ENCODE results near the gene GP5. TPM values are rescaled to one million over a fixed set of nuclear protein-coding genes. Genes with fewer than 3 reads are reported as not detected.

Gene GP5
- total RNA-seq (2014; rRNA removed; shearing (Covaris generic)) = not detected in 2 replicates

GRCh38 chr3:194399166-194399565 is at the start of gene GP5:
Gene GP5 (minus strand): TSS chr3:194399266. CDS start chr3:194398282, 984 bp downstream.
- H3K9me3 ChIP-seq (replicated peaks) = no peaks in the 10 kb centered on the region
- H3K27me3 ChIP-seq = no peaks in the 10 kb centered on the region
- H3K4me1 ChIP-seq = no peaks in the 10 kb centered on the region
- peaks cover 9% of the 10 kb centered on the region for H3K36me3 ChIP-seq
- DNase-seq = no peak
- no peak within 1 kb of the TSS for H3K4me3 ChIP-seq
- H3K27ac ChIP-seq = no peak within 1 kb of the TSS

GRCh38 chr3:194447657-194448056 is 48.6 kb upstream of the GP5 start:
- no peak overlapping the region for H3K4me3 ChIP-seq
- H3K36me3 ChIP-seq = peaks cover 80% of the 10 kb centered on the region
- H3K4me1 ChIP-seq = no peaks in the 10 kb centered on the region
- no peak overlapping the region for H3K27ac ChIP-seq
- no peaks in the 10 kb centered on the region for H3K27me3 ChIP-seq
- DNase-seq = no peak
- H3K9me3 ChIP-seq (replicated peaks) = no peaks in the 10 kb centered on the region

GRCh38 chr3:194447161-194447560 is 48.1 kb upstream of the GP5 start:
- H3K4me1 ChIP-seq = no peaks in the 10 kb centered on the region
- no peaks in the 10 kb centered on the region for H3K9me3 ChIP-seq (replicated peaks)
- DNase-seq = no peak
- no peak overlapping the region for H3K4me3 ChIP-seq
- H3K27ac ChIP-seq = no peak overlapping the region
- H3K36me3 ChIP-seq = peaks cover 79% of the 10 kb centered on the region
- H3K27me3 ChIP-seq = no peaks in the 10 kb centered on the region

- no peak for DNase-seq
- no peaks in the 10 kb centered on the region for H3K4me1 ChIP-seq
- peaks cover 78% of the 10 kb centered on the region for H3K36me3 ChIP-seq
- no peaks in the 10 kb centered on the region for H3K9me3 ChIP-seq (replicated peaks)
- no peak overlapping the region for H3K27ac ChIP-seq
- no peaks in the 10 kb centered on the region for H3K27me3 ChIP-seq
- H3K4me3 ChIP-seq = no peak overlapping the region
Observed at GRCh38 chr3:194446754-194447153, 47.7 kb upstream of the GP5 start.

GRCh38 chr3:194446172-194446571 is 47.1 kb upstream of the GP5 start:
- no peak for DNase-seq
- no peaks in the 10 kb centered on the region for H3K27me3 ChIP-seq
- no peak overlapping the region for H3K4me3 ChIP-seq
- peaks cover 78% of the 10 kb centered on the region for H3K36me3 ChIP-seq
- no peaks in the 10 kb centered on the region for H3K9me3 ChIP-seq (replicated peaks)
- no peaks in the 10 kb centered on the region for H3K4me1 ChIP-seq
- H3K27ac ChIP-seq = no peak overlapping the region

GRCh38 chr3:194443901-194444300 is 44.8 kb upstream of the GP5 start:
- Histone ChIP-seq H3K36me3 (peaks cover 78% of the 10 kb centered on the region), H3K27me3 (no peaks in the 10 kb centered on the region), H3K9me3 (replicated peaks) (no peaks in the 10 kb centered on the region), H3K27ac (no peak overlapping the region), H3K4me1 (no peaks in the 10 kb centered on the region), H3K4me3 (no peak overlapping the region)
- DNase-seq = no peak

GRCh38 chr3:194440756-194441155 is 41.7 kb upstream of the GP5 start:
- DNase-seq = no peak
- Histone ChIP-seq H3K9me3 (replicated peaks) (no peaks in the 10 kb centered on the region), H3K27ac (no peak overlapping the region), H3K27me3 (no peaks in the 10 kb centered on the region), H3K4me1 (no peaks in the 10 kb centered on the region), H3K4me3 (no peak overlapping the region), H3K36me3 (peaks cover 77% of the 10 kb centered on the region)

- H3K27ac ChIP-seq = no peak overlapping the region
- no peaks in the 10 kb centered on the region for H3K4me1 ChIP-seq
- no peaks in the 10 kb centered on the region for H3K9me3 ChIP-seq (replicated peaks)
- DNase-seq = no peak
- H3K4me3 ChIP-seq = no peak overlapping the region
- no peaks in the 10 kb centered on the region for H3K27me3 ChIP-seq
- peaks cover 77% of the 10 kb centered on the region for H3K36me3 ChIP-seq
Observed at GRCh38 chr3:194439881-194440550, 41.0 kb upstream of the GP5 start.

GRCh38 chr3:194434503-194434902 is 35.4 kb upstream of the GP5 start:
- Histone ChIP-seq H3K36me3 (peaks cover 90% of the 10 kb centered on the region), H3K4me3 (no peak overlapping the region), H3K27me3 (no peaks in the 10 kb centered on the region), H3K4me1 (no peaks in the 10 kb centered on the region), H3K9me3 (replicated peaks) (no peaks in the 10 kb centered on the region), H3K27ac (no peak overlapping the region)
- no peak for DNase-seq

- H3K4me3 ChIP-seq = no peak overlapping the region
- H3K36me3 ChIP-seq = peaks cover 90% of the 10 kb centered on the region
- no peak for DNase-seq
- H3K4me1 ChIP-seq = no peaks in the 10 kb centered on the region
- H3K27ac ChIP-seq = no peak overlapping the region
- no peaks in the 10 kb centered on the region for H3K27me3 ChIP-seq
- no peaks in the 10 kb centered on the region for H3K9me3 ChIP-seq (replicated peaks)
Observed at GRCh38 chr3:194431554-194431953, 32.5 kb upstream of the GP5 start.

GRCh38 chr3:194425399-194425798 is 26.3 kb upstream of the GP5 start:
- Histone ChIP-seq H3K36me3 (peaks cover 67% of the 10 kb centered on the region), H3K4me3 (no peak overlapping the region), H3K4me1 (no peaks in the 10 kb centered on the region), H3K27me3 (no peaks in the 10 kb centered on the region), H3K9me3 (replicated peaks) (no peaks in the 10 kb centered on the region), H3K27ac (no peak overlapping the region)
- no peak for DNase-seq

GRCh38 chr3:194424953-194425352 is 25.9 kb upstream of the GP5 start:
- Histone ChIP-seq H3K9me3 (replicated peaks) (no peaks in the 10 kb centered on the region), H3K36me3 (peaks cover 67% of the 10 kb centered on the region), H3K27ac (no peak overlapping the region), H3K27me3 (no peaks in the 10 kb centered on the region), H3K4me1 (no peaks in the 10 kb centered on the region), H3K4me3 (no peak overlapping the region)
- DNase-seq = no peak

GRCh38 chr3:194424373-194424772 is 25.3 kb upstream of the GP5 start:
- no peak for DNase-seq
- H3K27me3 ChIP-seq = no peaks in the 10 kb centered on the region
- no peaks in the 10 kb centered on the region for H3K4me1 ChIP-seq
- H3K36me3 ChIP-seq = peaks cover 67% of the 10 kb centered on the region
- no peak overlapping the region for H3K27ac ChIP-seq
- no peak overlapping the region for H3K4me3 ChIP-seq
- no peaks in the 10 kb centered on the region for H3K9me3 ChIP-seq (replicated peaks)

GRCh38 chr3:194423317-194423716 is 24.3 kb upstream of the GP5 start:
- Histone ChIP-seq H3K9me3 (replicated peaks) (no peaks in the 10 kb centered on the region), H3K4me3 (no peak overlapping the region), H3K36me3 (peaks cover 67% of the 10 kb centered on the region), H3K27me3 (no peaks in the 10 kb centered on the region), H3K4me1 (no peaks in the 10 kb centered on the region), H3K27ac (no peak overlapping the region)
- no peak for DNase-seq

GRCh38 chr3:194422188-194422587 is 23.1 kb upstream of the GP5 start:
- H3K36me3 ChIP-seq = peaks cover 60% of the 10 kb centered on the region
- H3K4me1 ChIP-seq = no peaks in the 10 kb centered on the region
- H3K27ac ChIP-seq = no peak overlapping the region
- DNase-seq = no peak
- no peaks in the 10 kb centered on the region for H3K27me3 ChIP-seq
- H3K9me3 ChIP-seq (replicated peaks) = no peaks in the 10 kb centered on the region
- no peak overlapping the region for H3K4me3 ChIP-seq

- Histone ChIP-seq H3K27me3 (no peaks in the 10 kb centered on the region), H3K27ac (no peak overlapping the region), H3K4me1 (no peaks in the 10 kb centered on the region), H3K4me3 (no peak overlapping the region), H3K9me3 (replicated peaks) (no peaks in the 10 kb centered on the region), H3K36me3 (peaks cover 42% of the 10 kb centered on the region)
- no peak for DNase-seq
Observed at GRCh38 chr3:194418671-194419070, 19.6 kb upstream of the GP5 start.
